Sigmoid colon (tissue), 7 donors: ENCODE measurements around the gene CHID1. TPM values are rescaled to one million over a fixed set of nuclear protein-coding genes. Genes with fewer than 3 reads are reported as not detected.

Experiments
- DNase-seq: peaks from one replicate; pipeline ENCODE4 v3.0.0-alpha.2; 2019
- H3K27ac ChIP-seq, 4 donors: fragments of 200-600 bp; sonication (generic); one replicate each; pipeline ENCODE4 v1.5.1; 2016 to 2019; ENCODE audit warnings: mild to moderate bottlenecking in 1 of 4
- H3K27me3 ChIP-seq, 3 donors: fragments of 200-600 bp; sonication (generic); one replicate each; pipeline ENCODE4 v1.5.1; 2019; ENCODE audit warnings: mild to moderate bottlenecking in 1 of 3
- H3K36me3 ChIP-seq, 4 donors: fragments of 200-600 bp; sonication (generic); one replicate each; pipeline ENCODE4 v1.5.1; 2016 to 2019
- H3K4me1 ChIP-seq, 4 donors: fragments of 200-600 bp; sonication (generic); one replicate each; pipeline ENCODE4 v1.5.1; 2017 to 2019
- H3K4me3 ChIP-seq, 4 donors: fragments of 200-600 bp; sonication (generic); one replicate each; pipeline ENCODE4 v1.5.1; 2017 to 2019; ENCODE audit warnings: mild to moderate bottlenecking in 2 of 4, moderate library complexity in 1 of 4
- H3K9me3 ChIP-seq, 4 donors: fragments of 200-600 bp in 3 of 4; sonication (generic) in 3 of 4; one replicate each; pipeline versions ENCODE4 v1.5.1 to v1.6.1; 2013 to 2019
- EP300 ChIP-seq, 4 donors: sonication (generic); formaldehyde crosslinking; IDR thresholded peaks; one replicate each; pipeline ENCODE4 v1.6.1; 2017; ENCODE audit warnings: antibody characterized with exemption in 4 of 4
- POLR2A ChIP-seq, 2 donors: fragments of 450-650 bp; IDR thresholded peaks; one replicate each; pipeline ENCODE4 v1.6.1; 2016; ENCODE audit warnings: antibody characterized with exemption in 2 of 2, mild to moderate bottlenecking in 2 of 2, moderate library complexity in 2 of 2
- POLR2AphosphoS5 ChIP-seq, 4 donors: sonication (generic); formaldehyde crosslinking; IDR thresholded peaks; one replicate each; pipeline ENCODE4 v1.6.1; 2017; ENCODE audit warnings: antibody characterized with exemption in 4 of 4
- WGBS, 2 donors: extraction: QIAGEN DNeasy Blood & Tissue Kit; methylation state at CpG; one replicate each; pipeline ENCODE4 v1.1.7; 2013; 5-methylcytosine and 5-hydroxymethylcytosine counted together
- intact Hi-C: fragments of 100-400 bp; cut with DNase I; formaldehyde crosslinking; loops from one replicate; pipeline ENCODE4 v1.15.1; 2023
- polyA plus RNA-seq, 3 donors: library from polyadenylated mRNA; stranded (reverse); fragments of 200-250 nt; gene quantifications; one replicate each; pipeline ENCODE4 v1.2.3, GENCODE V29; 2013
- total RNA-seq, 4 donors: library from RNA; depleted of rRNA; stranded (reverse); fragments of >200 nt; gene quantifications; one replicate each; pipeline ENCODE4 v1.1.0, GENCODE V29; 2016
- TF ChIP-seq, protein P1 (sequence below), 4 experiments: fragments of 450-650 bp in 3 of 4; fragments of 200-600 bp in 1 of 4; IDR thresholded peaks; one replicate each; pipeline ENCODE4 v1.5.1; 2016 to 2019; ENCODE audit warnings: antibody characterized with exemption in 4 of 4, mild to moderate bottlenecking in 3 of 4, moderate library complexity in 2 of 4
- donor health status: healthy with polysubstance abuse.
- donor health status: Bipolar disorder and iron deficiency.
- donor health status: healthy.

Gene CHID1
- total and polyA plus RNA-seq, 7 donors = 16.9 to 52.3 (median 47.1) TPM

DNA sequence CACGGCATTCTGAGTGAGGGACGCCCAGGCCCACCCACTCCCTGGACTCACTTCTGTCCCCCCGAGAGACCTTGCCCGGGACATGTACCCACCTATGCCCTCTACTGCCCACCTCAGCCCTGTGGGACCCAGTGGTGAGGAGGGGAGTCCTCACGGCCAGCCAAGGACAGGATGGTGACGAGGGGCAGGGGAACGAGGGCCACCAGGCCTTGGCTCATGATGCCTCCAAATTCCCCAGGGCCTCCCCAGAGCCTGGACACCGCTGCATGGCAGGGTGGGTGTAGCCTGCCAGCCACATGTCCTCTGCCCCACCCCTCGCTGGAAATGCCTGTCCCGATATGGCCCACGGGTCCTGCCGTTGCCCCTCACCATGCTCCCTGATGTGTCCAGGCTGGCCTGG is 41.8 kb downstream of the CHID1 start:
- intact Hi-C loops = no loop called here
- Histone ChIP-seq H3K4me3 (no peak overlapping the region), H3K36me3 (peaks cover 0 to 42% (median 12%) of the 10 kb centered on the region in 4 donors)

DNA sequence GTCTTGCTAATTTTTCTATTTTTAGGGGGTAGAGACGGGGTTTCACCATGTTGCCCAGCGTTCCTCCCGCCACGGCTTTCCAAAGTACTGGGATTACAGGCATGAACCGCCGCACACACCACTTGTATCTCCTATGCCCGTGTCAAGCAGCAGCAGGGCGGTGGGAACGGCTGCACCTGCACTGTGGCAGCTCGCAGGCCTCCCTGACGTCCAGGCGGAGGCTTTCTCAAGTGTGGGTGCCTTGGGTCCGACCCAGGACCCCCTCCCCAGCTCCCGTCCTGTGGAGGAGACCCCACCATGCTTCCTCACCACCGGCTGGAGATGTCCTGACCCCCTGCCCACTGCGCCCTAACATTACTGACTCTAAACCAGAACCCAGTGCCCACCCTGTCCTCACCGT is 42.2 kb downstream of the CHID1 start:
- TF ChIP-seq POLR2A (IDR thresholded peaks at IDR 0.05) = no peak
- TF ChIP-seq POLR2AphosphoS5 (IDR thresholded peaks at IDR 0.05) = no peak
- TF ChIP-seq, protein P1, sequence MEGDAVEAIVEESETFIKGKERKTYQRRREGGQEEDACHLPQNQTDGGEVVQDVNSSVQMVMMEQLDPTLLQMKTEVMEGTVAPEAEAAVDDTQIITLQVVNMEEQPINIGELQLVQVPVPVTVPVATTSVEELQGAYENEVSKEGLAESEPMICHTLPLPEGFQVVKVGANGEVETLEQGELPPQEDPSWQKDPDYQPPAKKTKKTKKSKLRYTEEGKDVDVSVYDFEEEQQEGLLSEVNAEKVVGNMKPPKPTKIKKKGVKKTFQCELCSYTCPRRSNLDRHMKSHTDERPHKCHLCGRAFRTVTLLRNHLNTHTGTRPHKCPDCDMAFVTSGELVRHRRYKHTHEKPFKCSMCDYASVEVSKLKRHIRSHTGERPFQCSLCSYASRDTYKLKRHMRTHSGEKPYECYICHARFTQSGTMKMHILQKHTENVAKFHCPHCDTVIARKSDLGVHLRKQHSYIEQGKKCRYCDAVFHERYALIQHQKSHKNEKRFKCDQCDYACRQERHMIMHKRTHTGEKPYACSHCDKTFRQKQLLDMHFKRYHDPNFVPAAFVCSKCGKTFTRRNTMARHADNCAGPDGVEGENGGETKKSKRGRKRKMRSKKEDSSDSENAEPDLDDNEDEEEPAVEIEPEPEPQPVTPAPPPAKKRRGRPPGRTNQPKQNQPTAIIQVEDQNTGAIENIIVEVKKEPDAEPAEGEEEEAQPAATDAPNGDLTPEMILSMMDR (IDR thresholded peaks at IDR 0.05) = no peak
- TF ChIP-seq EP300 (IDR thresholded peaks at IDR 0.05) = no peak
- 93% methylated on average over 17 of the region's 17 CpGs for WGBS, 2 donors
- intact Hi-C loops = no loop called here
- H3K9me3 ChIP-seq = no peaks in the 10 kb centered on the region
- H3K4me3 ChIP-seq = no peak overlapping the region
- H3K36me3 ChIP-seq = peaks cover 0 to 46% (median 12%) of the 10 kb centered on the region in 4 donors
- H3K4me1 ChIP-seq = no peaks in the 10 kb centered on the region
- no peak overlapping the region for H3K27ac ChIP-seq
- H3K27me3 ChIP-seq = no peaks in the 10 kb centered on the region
- no peak for DNase-seq

More for the DNA sequence above, 41.8 kb downstream of the CHID1 start:
- DNase-seq = no peak
- Histone ChIP-seq H3K9me3 (no peaks in the 10 kb centered on the region), H3K27me3 (no peaks in the 10 kb centered on the region), H3K4me1 (no peaks in the 10 kb centered on the region), H3K27ac (no peak overlapping the region)
- TF ChIP-seq POLR2A (IDR thresholded peaks at IDR 0.05) (no peak), POLR2AphosphoS5 (IDR thresholded peaks at IDR 0.05) (peak in 1 of 4 donors; percentile 13), EP300 (IDR thresholded peaks at IDR 0.05) (no peak)
- 89 to 94% methylated on average over 12 of the region's 12 CpGs for whole genome bisulfite sequencing, 2 donors

DNA sequence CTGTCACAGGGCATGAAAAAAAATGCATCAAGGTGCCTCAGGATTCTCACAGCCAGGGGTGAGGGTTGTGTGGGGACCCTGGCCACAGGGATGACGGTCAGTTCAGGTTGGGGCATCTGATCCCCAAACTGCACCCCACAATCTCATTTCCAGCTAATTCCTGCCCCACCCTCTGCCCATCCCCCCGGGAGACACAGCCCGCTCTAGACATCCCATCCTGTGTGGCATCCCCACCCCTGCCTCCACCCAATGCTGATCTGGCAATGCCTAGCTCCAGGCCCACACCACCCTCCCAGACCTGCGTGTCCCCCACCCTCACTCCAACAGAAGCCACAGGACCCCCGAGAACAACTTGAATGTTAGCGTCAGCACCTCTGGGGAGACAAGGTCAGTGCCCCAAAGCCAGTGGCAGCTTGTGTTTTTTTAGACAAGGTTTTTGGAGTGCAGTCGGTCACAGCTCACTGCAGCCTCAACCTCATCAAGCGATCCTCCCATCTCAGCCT is 42.7 kb downstream of the CHID1 start:
- intact Hi-C loops = no loop called here
- TF ChIP-seq POLR2AphosphoS5 (IDR thresholded peaks at IDR 0.05) (no peak), POLR2A (IDR thresholded peaks at IDR 0.05) (no peak), EP300 (IDR thresholded peaks at IDR 0.05) (no peak)
- TF ChIP-seq, protein P1 (IDR thresholded peaks at IDR 0.05) = no peak
- H3K36me3 ChIP-seq = peaks cover 0 to 49% (median 12%) of the 10 kb centered on the region in 4 donors
- H3K4me1 ChIP-seq = no peaks in the 10 kb centered on the region
- H3K27me3 ChIP-seq = no peaks in the 10 kb centered on the region
- no peaks in the 10 kb centered on the region for H3K9me3 ChIP-seq
- no peak for DNase-seq
- WGBS, 2 donors = 90 to 91% methylated on average over 8 of the region's 8 CpGs
- H3K4me3 ChIP-seq = no peak overlapping the region
- no peak overlapping the region for H3K27ac ChIP-seq

DNA sequence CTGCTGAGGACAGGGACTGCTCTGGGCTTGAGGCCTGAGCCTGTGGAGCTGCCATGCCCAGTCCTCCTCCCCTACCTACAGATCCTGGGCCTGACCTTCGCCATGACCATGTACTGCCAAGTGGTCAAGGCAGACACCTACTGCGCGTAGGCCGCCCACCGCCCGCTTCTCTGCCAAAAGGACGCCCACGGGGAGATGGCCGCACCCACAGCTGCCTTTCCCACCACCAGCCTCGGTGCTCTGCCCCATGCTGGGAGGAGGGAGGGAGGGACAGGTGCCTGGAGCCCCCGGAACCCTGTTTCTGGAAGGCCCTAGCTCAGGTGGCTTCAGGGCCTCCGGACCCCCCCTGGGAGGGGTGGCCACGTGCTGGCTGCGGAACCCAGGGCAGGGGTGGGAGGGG is 44.1 kb downstream of the CHID1 start:
- H3K4me3 ChIP-seq = no peak overlapping the region
- DNase-seq = no peak
- intact Hi-C loops = no loop called here
- no peaks in the 10 kb centered on the region for H3K9me3 ChIP-seq
- H3K4me1 ChIP-seq = peaks cover 0 to 8% (median 4%) of the 10 kb centered on the region in 4 donors
- H3K36me3 ChIP-seq = peaks cover 0 to 53% (median 12%) of the 10 kb centered on the region in 4 donors
- H3K27ac ChIP-seq = no peak overlapping the region
- no peaks in the 10 kb centered on the region for H3K27me3 ChIP-seq
- TF ChIP-seq POLR2AphosphoS5 (IDR thresholded peaks at IDR 0.05) (peak in 1 of 4 donors; percentile 5), EP300 (IDR thresholded peaks at IDR 0.05) (no peak)
- WGBS, 2 donors = 86 to 92% methylated on average over 14 of the region's 14 CpGs

DNA sequence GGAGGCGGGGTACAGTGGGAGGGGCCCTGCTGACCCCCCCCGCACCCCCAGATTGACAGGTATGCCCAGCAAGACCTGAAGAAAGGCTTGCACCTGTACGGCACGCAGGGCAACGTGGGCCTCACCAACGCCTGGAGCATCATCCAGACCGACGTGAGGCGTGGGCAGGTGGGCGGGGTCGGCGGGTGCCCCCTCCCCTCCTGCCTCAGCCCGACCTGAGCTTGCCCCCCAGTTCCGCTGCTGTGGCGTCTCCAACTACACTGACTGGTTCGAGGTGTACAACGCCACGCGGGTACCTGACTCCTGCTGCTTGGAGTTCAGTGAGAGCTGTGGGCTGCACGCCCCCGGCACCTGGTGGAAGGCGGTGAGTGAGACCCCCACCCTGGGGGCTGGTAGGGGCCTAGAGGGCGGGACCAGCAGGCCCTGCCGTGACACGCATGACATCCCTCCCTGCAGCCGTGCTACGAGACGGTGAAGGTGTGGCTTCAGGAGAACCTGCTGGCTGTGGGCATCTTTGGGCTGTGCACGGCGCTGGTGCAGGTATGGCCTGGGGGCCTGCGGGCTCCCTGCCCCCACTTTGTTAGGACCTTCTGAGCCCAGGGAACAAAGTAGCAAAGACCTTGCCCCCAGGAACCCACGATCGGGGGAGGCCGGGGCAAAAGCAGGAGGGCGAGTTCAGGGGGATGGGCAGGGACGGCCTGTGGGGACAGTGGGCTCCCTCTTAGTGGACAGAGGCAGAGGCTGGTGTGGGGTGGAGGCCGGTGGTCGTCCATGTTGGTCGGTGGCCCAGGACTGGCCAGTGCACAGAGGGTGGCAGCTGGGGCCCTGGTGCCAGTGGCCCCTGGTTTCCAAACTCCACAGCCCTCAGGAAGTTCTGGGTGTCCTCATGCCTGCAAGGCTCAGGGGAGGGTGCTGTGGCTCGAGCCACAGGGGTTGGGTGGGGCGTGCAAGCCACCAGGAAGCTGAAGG is 44.9 kb downstream of the CHID1 start:
- WGBS, 2 donors = 44 to 79% methylated on average over 41 of the region's 41 CpGs
- intact Hi-C loops = no loop called here

More for the DNA sequence above, 44.9 kb downstream of the CHID1 start:
- Histone ChIP-seq H3K27ac (no peak overlapping the region), H3K27me3 (no peaks in the 10 kb centered on the region), H3K4me1 (peaks cover 0 to 9% (median 4%) of the 10 kb centered on the region in 4 donors), H3K4me3 (no peak overlapping the region), H3K9me3 (no peaks in the 10 kb centered on the region), H3K36me3 (peaks cover 0 to 53% (median 12%) of the 10 kb centered on the region in 4 donors)
- no peak for DNase-seq
- TF ChIP-seq POLR2A (IDR thresholded peaks at IDR 0.05) = no peak
- TF ChIP-seq, protein P1 (IDR thresholded peaks at IDR 0.05) = no peak
- TF ChIP-seq POLR2AphosphoS5 (IDR thresholded peaks at IDR 0.05) = no peak
- no peak for TF ChIP-seq EP300 (IDR thresholded peaks at IDR 0.05)
